CD14-positive monocyte (primary cell): ENCODE measurements around the gene EIF4E. TPM values are rescaled to one million over a fixed set of nuclear protein-coding genes. Genes with fewer than 3 reads are reported as not detected.
A peak's percentile ranks its signal among the peaks of the same experiment; 100 is the strongest.

ENCODE experiments used
- DNase-seq, 3 donors: peaks; one replicate each; pipeline ENCODE4 v3.0.0-alpha.2; 2011 to 2022
- H2AFZ ChIP-seq: 2 replicates; pipeline ENCODE4 v1.6.0; 2012; ENCODE audit warnings: mild to moderate bottlenecking, low read depth, low read length, inconsistent platforms; ENCODE audit not compliant: insufficient read depth, poor library complexity, severe bottlenecking
- H3K27ac ChIP-seq, 2 donors: 1 replicate in 1 of 2; 2 replicates in 1 of 2; pipeline ENCODE4 v1.5.1; 2012 to 2013; ENCODE audit warnings: low read length in 2 of 2, control low read depth in 1 of 2, inconsistent platforms in 1 of 2, low read depth in 1 of 2, mild to moderate bottlenecking in 1 of 2
- H3K27me3 ChIP-seq, 2 donors: one replicate each; pipeline versions ENCODE4 v1.6.0 to v1.6.1; 2011 to 2013; ENCODE audit warnings: low read length in 2 of 2; ENCODE audit not compliant: control insufficient read depth in 2 of 2, insufficient read depth in 2 of 2
- H3K36me3 ChIP-seq, 2 donors: replicated peaks in 1 of 2; 1 replicate in 1 of 2; 2 replicates in 1 of 2; pipeline versions ENCODE4 v1.5.1 to v1.6.1; 2012 to 2013; ENCODE audit warnings: low read length in 2 of 2, control low read depth in 1 of 2, inconsistent platforms in 1 of 2, mild to moderate bottlenecking in 1 of 2; ENCODE audit not compliant: insufficient read depth in 2 of 2, control insufficient read depth in 1 of 2
- H3K4me1 ChIP-seq, 2 donors: 1 replicate in 1 of 2; 2 replicates in 1 of 2; pipeline versions ENCODE4 v1.5.1 to v1.6.1; 2012 to 2013; ENCODE audit warnings: low read length in 2 of 2, control low read depth in 1 of 2, inconsistent platforms in 1 of 2, mild to moderate bottlenecking in 1 of 2, moderate library complexity in 1 of 2; ENCODE audit not compliant: insufficient read depth in 2 of 2, control insufficient read depth in 1 of 2
- H3K4me2 ChIP-seq: replicated peaks from 2 replicates; pipeline ENCODE3; 2012; ENCODE audit warnings: low read length, moderate library complexity, mild to moderate bottlenecking; ENCODE audit not compliant: poor library complexity, severe bottlenecking; ENCODE audit errors: extremely low read depth
- H3K4me3 ChIP-seq, 3 experiments: fragments of 200-600 bp in 1 of 3; sonication (generic) in 1 of 3; replicated peaks in 1 of 3; 1 replicate in 2 of 3; 2 replicates in 1 of 3; pipeline ENCODE4 v1.5.1; 2011 to 2013; ENCODE audit warnings: low read length in 3 of 3, mild to moderate bottlenecking in 3 of 3, control low read depth in 2 of 3, low read depth in 2 of 3, inconsistent platforms in 1 of 3, moderate library complexity in 1 of 3
- H3K79me2 ChIP-seq: 2 replicates; pipeline ENCODE4 v1.6.0; 2012; ENCODE audit warnings: mild to moderate bottlenecking, control low read depth, inconsistent platforms, low read length, moderate library complexity; ENCODE audit not compliant: insufficient read depth
- H3K9ac ChIP-seq: 2 replicates; pipeline ENCODE4 v1.6.0; 2017; ENCODE audit warnings: low read length, mild to moderate bottlenecking; ENCODE audit not compliant: insufficient read depth, poor library complexity, severe bottlenecking
- H3K9me3 ChIP-seq, 2 donors: replicated peaks in 1 of 2; 1 replicate in 1 of 2; 2 replicates in 1 of 2; pipeline versions ENCODE4 v1.5.1 to v1.6.1; 2012 to 2013; ENCODE audit warnings: low read length in 2 of 2, control low read depth in 1 of 2; ENCODE audit not compliant: control insufficient read depth in 1 of 2, insufficient read depth in 1 of 2
- H4K20me1 ChIP-seq: 2 replicates; pipeline ENCODE4 v1.6.0; 2012; ENCODE audit warnings: mild to moderate bottlenecking, low read length, control low read depth, moderate library complexity; ENCODE audit not compliant: insufficient read depth
- H3K27ac Mint-ChIP-seq, 7 donors: one replicate each; pipeline ENCODE4 v1.8.0; 2020; ENCODE audit warnings: mild to moderate bottlenecking in 7 of 7, mixed read lengths in 7 of 7, moderate library complexity in 6 of 7, inconsistent platforms in 2 of 7
- H3K27me3 Mint-ChIP-seq, 3 donors: one replicate each; pipeline ENCODE4 v1.8.0; 2021 to 2022; ENCODE audit warnings: low read depth in 3 of 3, mild to moderate bottlenecking in 3 of 3, mixed read lengths in 3 of 3, moderate library complexity in 3 of 3, inconsistent platforms in 1 of 3
- H3K36me3 Mint-ChIP-seq, 2 donors: one replicate each; pipeline ENCODE4 v1.8.0; 2020; ENCODE audit warnings: mixed read lengths in 2 of 2, inconsistent platforms in 1 of 2, mild to moderate bottlenecking in 1 of 2
- H3K4me1 Mint-ChIP-seq: one replicate; pipeline ENCODE4 v1.8.0; 2020; ENCODE audit warnings: mild to moderate bottlenecking, mixed read lengths
- H3K4me3 Mint-ChIP-seq, 2 donors: one replicate each; pipeline ENCODE4 v1.8.0; 2020; ENCODE audit warnings: mild to moderate bottlenecking in 2 of 2, mixed read lengths in 2 of 2, moderate library complexity in 1 of 2
- H3K9me3 Mint-ChIP-seq, 7 donors: one replicate each; pipeline ENCODE4 v1.8.0; 2020 to 2022; ENCODE audit warnings: mixed read lengths in 7 of 7, mild to moderate bottlenecking in 6 of 7, moderate library complexity in 6 of 7, inconsistent platforms in 2 of 7
- WGBS: methylation state at CpG from one replicate; pipeline ENCODE4 v1.1.5; 2013; ENCODE audit warnings: missing lambda C conversion rate; ENCODE audit not compliant: insufficient coverage; 5-methylcytosine and 5-hydroxymethylcytosine counted together
- intact Hi-C, 2 donors: fragments of 100-400 bp; cut with micrococcal nuclease; formaldehyde crosslinking; loops; one replicate each; pipeline versions ENCODE4 v1.15.0 to v1.15.1; 2023
- polyA plus RNA-seq, 3 donors: library from polyadenylated mRNA; depleted of rRNA in 1 of 3; unstranded in 2 of 3; stranded (reverse) in 1 of 3; fragments of 300-500 nt in 2 of 3; fragments of >200 nt in 1 of 3; fragmentation: Illumina TruSeq in 2 of 3; gene quantifications; 1 replicate in 2 of 3; 2 replicates in 1 of 3; pipeline ENCODE4 v1.2.3, GENCODE V29; 2012 to 2021
- TF ChIP-seq, protein P1 (sequence below): fragments of 200-600 bp; IDR thresholded peaks from one replicate; pipeline ENCODE4 v1.8.0; 2022; ENCODE audit warnings: antibody characterized with exemption, mild to moderate bottlenecking

Gene EIF4E
- polyA plus RNA-seq, 3 donors, result 25.0 to 50.8 (median 48.6) TPM

DNA sequence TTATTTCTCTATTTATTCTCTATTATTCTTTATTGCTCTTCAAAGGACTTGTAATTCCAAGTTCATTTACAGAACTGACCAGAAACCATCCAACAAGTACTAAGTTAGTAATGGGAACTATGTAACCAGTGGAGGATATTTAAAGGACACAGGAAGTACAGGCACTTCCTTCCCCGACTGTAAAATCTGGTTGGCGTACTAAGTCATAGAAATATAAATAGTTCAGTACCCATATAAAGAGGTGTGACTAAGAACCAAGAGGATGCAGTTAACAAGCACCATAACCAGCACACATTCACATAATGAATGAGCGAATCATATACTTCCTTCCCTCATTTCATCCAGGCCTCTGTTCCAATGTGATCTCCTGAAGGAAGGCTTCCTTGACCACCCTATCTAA, 3.6 kb upstream of the EIF4E start:
- Histone ChIP-seq H3K36me3 (no peaks in the 10 kb centered on the region), H3K9me3 (no peaks in the 10 kb centered on the region), H3K4me2 (peak overlapping the region; percentile 20), H2AFZ (no peak overlapping the region), H3K27me3 (no peaks in the 10 kb centered on the region), H3K9ac (no peak overlapping the region), H4K20me1 (peaks cover 4% of the 10 kb centered on the region), H3K79me2 (peaks cover 14% of the 10 kb centered on the region), H3K27ac (peak overlapping the region in 1 of 2 donors; percentile 59), H3K4me1 (peaks cover 24 to 41% of the 10 kb centered on the region in 2 donors), H3K4me3 (peak overlapping the region in 1 of 3 experiments; percentile 5)
- peak; percentile 69 to 87 (median 84) for DNase-seq
- intact Hi-C loops, result no loop called here
- TF ChIP-seq, protein P1, sequence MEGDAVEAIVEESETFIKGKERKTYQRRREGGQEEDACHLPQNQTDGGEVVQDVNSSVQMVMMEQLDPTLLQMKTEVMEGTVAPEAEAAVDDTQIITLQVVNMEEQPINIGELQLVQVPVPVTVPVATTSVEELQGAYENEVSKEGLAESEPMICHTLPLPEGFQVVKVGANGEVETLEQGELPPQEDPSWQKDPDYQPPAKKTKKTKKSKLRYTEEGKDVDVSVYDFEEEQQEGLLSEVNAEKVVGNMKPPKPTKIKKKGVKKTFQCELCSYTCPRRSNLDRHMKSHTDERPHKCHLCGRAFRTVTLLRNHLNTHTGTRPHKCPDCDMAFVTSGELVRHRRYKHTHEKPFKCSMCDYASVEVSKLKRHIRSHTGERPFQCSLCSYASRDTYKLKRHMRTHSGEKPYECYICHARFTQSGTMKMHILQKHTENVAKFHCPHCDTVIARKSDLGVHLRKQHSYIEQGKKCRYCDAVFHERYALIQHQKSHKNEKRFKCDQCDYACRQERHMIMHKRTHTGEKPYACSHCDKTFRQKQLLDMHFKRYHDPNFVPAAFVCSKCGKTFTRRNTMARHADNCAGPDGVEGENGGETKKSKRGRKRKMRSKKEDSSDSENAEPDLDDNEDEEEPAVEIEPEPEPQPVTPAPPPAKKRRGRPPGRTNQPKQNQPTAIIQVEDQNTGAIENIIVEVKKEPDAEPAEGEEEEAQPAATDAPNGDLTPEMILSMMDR, result no peak
- Mint-ChIP-seq H3K27me3 (peaks cover 0 to 2% (median 2%) of the 10 kb centered on the region in 3 donors), H3K36me3 (no peaks in the 10 kb centered on the region), H3K4me1 (peaks cover 31% of the 10 kb centered on the region), H3K9me3 (peaks cover 0 to 2% (median 0%) of the 10 kb centered on the region in 7 donors), H3K4me3 (no peak overlapping the region), H3K27ac (peak overlapping the region in 6 of 7 donors; percentile 68 to 91 (median 75))
- WGBS, result no CpG with 5 or more reads among the region's 3 CpGs

DNA sequence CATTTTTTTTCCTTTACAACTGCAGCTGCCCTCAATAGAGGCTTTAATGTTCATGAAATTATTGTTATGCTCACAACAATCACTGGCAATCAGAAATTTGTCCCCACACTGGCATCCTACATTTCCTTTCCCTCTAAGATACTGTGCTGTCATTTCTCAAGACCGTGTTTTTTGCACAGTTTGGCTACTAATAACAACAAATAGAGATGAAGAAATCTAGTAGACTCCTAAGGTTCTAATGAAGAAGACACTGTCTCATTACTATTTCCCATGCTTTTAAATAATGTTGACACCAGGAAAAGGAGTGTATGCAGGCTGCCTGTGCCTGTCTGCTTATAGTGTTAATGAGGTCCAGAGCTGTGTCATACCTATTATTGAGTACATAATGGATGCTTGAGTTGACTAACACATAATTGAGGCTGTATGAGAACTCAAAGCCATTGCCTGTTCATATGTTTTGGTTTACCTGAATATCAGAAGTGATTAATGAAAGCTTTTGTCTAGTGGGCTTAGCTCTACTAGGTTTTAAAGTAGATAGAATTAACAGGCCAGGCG, 1.5 kb upstream of the EIF4E start:
- peak overlapping the region; percentile 68 for H3K9ac ChIP-seq
- 100% methylated on average over 1 of the region's 2 CpGs for WGBS
- TF ChIP-seq, protein P1, result no peak
- intact Hi-C loops, result no loop called here
- Mint-ChIP-seq H3K4me1 (peaks cover 39% of the 10 kb centered on the region), H3K27me3 (peaks cover 0 to 2% (median 0%) of the 10 kb centered on the region in 3 donors), H3K36me3 (peaks cover 7 to 8% of the 10 kb centered on the region in 2 donors), H3K4me3 (peak overlapping the region; percentile 94 to 100), H3K9me3 (peaks cover 0 to 2% (median 0%) of the 10 kb centered on the region in 7 donors), H3K27ac (peak overlapping the region; percentile 99 to 100 (median 99))
- no peaks in the 10 kb centered on the region for H3K9me3 ChIP-seq
- peaks cover 29 to 45% of the 10 kb centered on the region in 2 donors for H3K4me1 ChIP-seq
- H3K4me3 ChIP-seq, result peak overlapping the region in 1 of 3 experiments; percentile 100
- H3K27me3 ChIP-seq, result no peaks in the 10 kb centered on the region
- H4K20me1 ChIP-seq, result peaks cover 19% of the 10 kb centered on the region
- H3K27ac ChIP-seq, result peak overlapping the region; percentile 45 to 100
- no peak overlapping the region for H2AFZ ChIP-seq
- H3K79me2 ChIP-seq, result peaks cover 35% of the 10 kb centered on the region
- peak; percentile 60 to 86 (median 82) for DNase-seq
- H3K4me2 ChIP-seq, result peak overlapping the region; percentile 91
- no peaks in the 10 kb centered on the region for H3K36me3 ChIP-seq
